ENCODE data around the gene NLGN1. TPM values are rescaled to one million over a fixed set of nuclear protein-coding genes. Genes with fewer than 3 reads are reported as not detected.

The NLGN1 gene
- total RNA-seq, 1 donor from 2014 or later, result not detected

GRCh38 chr3:174132006-174132405 lies 734.5 kb downstream of the NLGN1 start:
- no peaks in the 10 kb centered on the region for H3K9me3 Mint-ChIP-seq (ENCODE audit: low read depth)
- no peak for DNase-seq (ENCODE audit: low spot score)
- no peak for TF ChIP-seq CTCF (IDR thresholded peaks at IDR 0.05)
- H3K27ac Mint-ChIP-seq (ENCODE audit: unreplicated experiment), result no peak overlapping the region
- H3K27me3 Mint-ChIP-seq (ENCODE audit: low read depth), result no peaks in the 10 kb centered on the region
- no peaks in the 10 kb centered on the region for H3K36me3 Mint-ChIP-seq (ENCODE audit: low read depth)
- H3K4me3 Mint-ChIP-seq (ENCODE audit: unreplicated experiment), result no peak overlapping the region
- H3K4me1 Mint-ChIP-seq (ENCODE audit: low read depth), result peaks cover 2% of the 10 kb centered on the region

GRCh38 chr3:174132421-174133042 lies 735.0 kb downstream of the NLGN1 start:
- no peak for DNase-seq (ENCODE audit: low spot score)
- Mint-ChIP-seq H3K9me3 (ENCODE audit: low read depth) (no peaks in the 10 kb centered on the region), H3K36me3 (ENCODE audit: low read depth) (no peaks in the 10 kb centered on the region), H3K4me1 (ENCODE audit: low read depth) (no peaks in the 10 kb centered on the region), H3K27me3 (ENCODE audit: low read depth) (no peaks in the 10 kb centered on the region), H3K4me3 (ENCODE audit: unreplicated experiment) (no peak overlapping the region), H3K27ac (ENCODE audit: unreplicated experiment) (no peak overlapping the region)
- no peak for TF ChIP-seq CTCF (IDR thresholded peaks at IDR 0.05)

- Mint-ChIP-seq H3K4me3 (ENCODE audit: unreplicated experiment) (no peak overlapping the region), H3K27me3 (ENCODE audit: low read depth) (no peaks in the 10 kb centered on the region), H3K9me3 (ENCODE audit: low read depth) (no peaks in the 10 kb centered on the region), H3K4me1 (ENCODE audit: low read depth) (no peaks in the 10 kb centered on the region), H3K27ac (ENCODE audit: unreplicated experiment) (no peak overlapping the region), H3K36me3 (ENCODE audit: low read depth) (no peaks in the 10 kb centered on the region)
- DNase-seq (ENCODE audit: low spot score), result no peak
- no peak for TF ChIP-seq CTCF (IDR thresholded peaks at IDR 0.05)
Observed at GRCh38 chr3:174146008-174146407, 748.5 kb downstream of the NLGN1 start.

GRCh38 chr3:174147798-174148197 lies 750.3 kb downstream of the NLGN1 start:
- no peak for TF ChIP-seq CTCF (IDR thresholded peaks at IDR 0.05)
- H3K36me3 Mint-ChIP-seq (ENCODE audit: low read depth), result no peaks in the 10 kb centered on the region
- H3K9me3 Mint-ChIP-seq (ENCODE audit: low read depth), result no peaks in the 10 kb centered on the region

GRCh38 chr3:174153871-174154270 lies 756.3 kb downstream of the NLGN1 start:
- Mint-ChIP-seq H3K27ac (ENCODE audit: unreplicated experiment) (no peak overlapping the region), H3K27me3 (ENCODE audit: low read depth) (no peaks in the 10 kb centered on the region), H3K36me3 (ENCODE audit: low read depth) (no peaks in the 10 kb centered on the region), H3K4me1 (ENCODE audit: low read depth) (peaks cover 8% of the 10 kb centered on the region), H3K9me3 (ENCODE audit: low read depth) (no peaks in the 10 kb centered on the region), H3K4me3 (ENCODE audit: unreplicated experiment) (no peak overlapping the region)
- no peak for TF ChIP-seq CTCF (IDR thresholded peaks at IDR 0.05)
- DNase-seq (ENCODE audit: low spot score), result no peak

More at GRCh38 chr3:174147798-174148197, 750.3 kb downstream of the NLGN1 start:
- H3K27me3 Mint-ChIP-seq (ENCODE audit: low read depth), result no peaks in the 10 kb centered on the region
- no peak overlapping the region for H3K27ac Mint-ChIP-seq (ENCODE audit: unreplicated experiment)
- H3K4me1 Mint-ChIP-seq (ENCODE audit: low read depth), result no peaks in the 10 kb centered on the region
- no peak for DNase-seq (ENCODE audit: low spot score)
- H3K4me3 Mint-ChIP-seq (ENCODE audit: unreplicated experiment), result no peak overlapping the region
